NCI-H510A (cell line): ENCODE results near the gene KIF26B.
"Not testable (repeated sequence)": the region's sequence is repeated elsewhere in the genome, so short reads cannot be mapped to it uniquely, and the experiment has no call there.

Experiments
- DNase-seq: peaks from one replicate; lab custom pipeline; 2025; lab: John Stamatoyannopoulos, UW

KIF26B gene

DNA sequence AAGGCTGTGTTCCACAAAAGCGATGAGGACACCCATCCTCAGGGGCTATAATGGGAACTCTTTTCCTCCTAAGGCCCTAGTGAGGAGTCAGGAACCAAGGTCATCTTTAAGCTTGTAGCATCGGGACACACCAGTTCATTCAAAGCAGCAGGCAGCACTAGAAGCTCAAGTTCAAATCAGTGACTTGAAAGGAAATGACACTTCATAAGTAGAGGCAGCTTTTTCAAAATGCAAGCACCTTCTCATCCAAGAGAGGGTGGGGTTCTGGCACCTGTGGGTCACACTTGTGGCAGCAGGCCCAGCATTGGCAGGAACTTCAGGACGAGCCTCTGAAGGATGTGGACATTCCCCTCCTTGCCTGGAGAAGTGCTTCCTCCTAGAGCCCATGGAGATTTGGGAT, 496.3 kb downstream of the KIF26B start:
- DNase-seq = no peak

DNA sequence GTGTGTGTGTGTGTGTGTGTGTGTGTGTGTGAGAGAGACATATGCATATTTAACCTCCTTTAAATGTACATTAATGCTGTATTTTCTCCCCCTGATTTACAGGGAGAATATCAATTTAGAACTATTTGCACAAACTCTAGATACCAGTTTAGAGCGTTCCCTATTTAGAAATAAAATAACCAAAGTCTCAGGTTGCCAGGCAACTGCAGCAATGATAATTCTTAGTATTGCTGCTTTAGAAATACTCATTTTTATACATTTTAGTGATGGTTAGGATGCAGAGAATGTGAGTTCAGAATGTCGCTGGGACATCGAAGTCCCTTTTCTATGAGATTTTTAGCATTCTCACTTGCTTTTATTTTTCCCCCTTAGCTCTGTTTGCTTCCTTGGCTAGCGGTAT, 497.3 kb downstream of the KIF26B start:
- no peak for DNase-seq

DNA sequence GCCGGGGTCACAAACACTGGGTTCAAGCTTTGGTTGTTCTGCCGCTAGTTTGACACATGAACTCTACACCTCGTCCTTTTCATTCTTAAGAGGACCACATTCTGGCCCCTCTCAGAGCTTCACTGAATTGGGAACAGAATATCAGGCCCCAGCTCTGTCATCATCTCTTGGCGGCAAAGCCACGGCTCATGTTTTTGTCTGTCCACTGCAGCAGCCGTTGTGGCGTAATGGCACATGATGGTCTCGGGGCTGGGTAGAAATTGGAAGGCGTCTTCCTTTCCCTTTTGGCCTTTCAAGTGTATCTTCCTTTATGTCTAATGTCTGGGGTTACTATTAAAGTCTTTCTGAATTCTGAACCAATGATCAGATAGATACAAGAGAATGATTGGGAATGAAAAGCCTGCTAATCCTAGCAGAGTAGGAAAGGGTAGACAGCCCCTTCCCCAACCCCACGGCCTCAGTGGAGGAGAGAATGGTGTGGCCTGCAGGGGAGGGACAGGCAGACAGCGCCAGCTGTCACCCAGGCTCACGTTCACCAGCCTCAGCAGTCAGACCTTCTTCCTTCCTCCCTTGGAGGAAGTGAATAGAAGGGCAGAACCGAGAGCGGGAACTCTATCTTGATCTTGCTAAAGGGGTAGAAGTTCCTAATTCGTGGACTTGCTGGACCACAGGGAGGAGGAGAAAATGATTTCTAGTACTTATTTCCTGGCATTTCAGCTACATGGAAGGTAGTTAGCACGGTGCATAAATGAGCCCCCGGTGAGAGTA, 498.1 kb downstream of the KIF26B start:
- no peak for DNase-seq

DNA sequence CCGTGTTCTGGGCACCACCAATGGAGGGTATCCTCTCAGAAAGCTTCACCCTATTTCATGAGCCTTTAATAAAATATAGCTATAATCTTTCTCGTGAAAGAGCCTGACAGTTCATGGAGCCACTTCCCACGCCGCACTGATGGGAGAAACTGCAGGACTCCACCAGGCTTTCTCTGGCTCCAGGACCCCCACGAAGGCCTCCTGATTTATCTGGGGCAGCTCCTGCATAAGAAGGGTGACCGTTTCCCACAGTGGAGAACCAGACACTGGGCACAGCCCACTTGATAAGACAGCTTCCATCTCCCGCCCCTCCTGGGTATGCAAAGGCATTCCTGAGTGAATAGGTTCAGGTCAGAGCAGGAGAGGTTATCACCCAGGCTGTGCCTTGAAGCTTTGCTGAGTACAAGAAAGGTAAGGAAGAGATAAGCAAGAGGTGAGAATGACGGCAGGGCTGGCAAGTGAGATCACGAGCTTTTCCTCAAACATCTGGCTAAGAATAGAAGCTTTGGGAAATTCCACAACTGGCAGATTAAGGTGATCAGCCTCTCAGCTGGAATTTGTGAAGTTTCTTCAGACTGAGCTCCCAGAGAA, 499.8 kb downstream of the KIF26B start:
- DNase-seq = no peak

DNA sequence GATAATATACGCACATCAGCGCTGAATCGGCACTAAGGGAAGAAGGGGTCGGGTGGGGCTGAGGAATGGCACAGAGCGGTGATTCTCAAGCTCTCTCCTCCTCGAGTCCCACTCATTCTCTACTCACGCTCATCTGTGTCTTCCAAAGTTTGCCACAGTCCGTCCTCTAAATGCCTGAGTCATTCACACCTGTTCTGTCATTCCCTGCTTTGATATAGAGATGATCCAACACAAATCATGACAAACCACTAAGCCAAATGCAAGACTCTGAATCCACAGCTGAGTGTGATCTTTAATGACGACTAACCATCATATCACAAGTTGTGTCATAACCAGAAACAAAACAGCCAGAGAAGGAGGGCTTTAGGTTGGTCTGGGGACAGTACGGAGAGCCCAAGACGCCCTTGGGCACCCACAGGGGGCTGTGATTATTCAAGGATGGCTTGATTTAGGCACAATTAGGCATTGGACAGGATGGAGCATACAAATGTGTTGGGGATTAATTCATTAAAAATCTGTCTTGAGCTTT, 501.5 kb downstream of the KIF26B start:
- no peak for DNase-seq

DNA sequence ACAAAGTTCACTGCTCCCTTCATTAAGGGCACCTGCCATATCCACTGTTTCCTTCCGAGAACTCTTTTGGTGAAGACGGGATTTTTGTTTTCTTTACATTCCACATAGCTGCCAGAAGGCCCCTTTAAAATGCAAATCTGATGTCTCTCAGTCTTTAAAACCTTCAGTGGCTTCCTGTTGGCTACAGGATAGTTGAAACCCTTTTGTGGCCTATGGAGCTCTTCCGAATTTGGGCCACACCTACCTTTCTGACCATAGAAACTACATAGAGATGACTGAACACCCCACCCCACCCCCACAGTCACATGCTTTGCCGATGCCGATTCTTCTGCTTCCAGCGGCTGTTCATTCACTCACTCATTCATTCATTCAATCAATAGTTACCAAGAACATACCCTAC, 502.6 kb downstream of the KIF26B start:
- no peak for DNase-seq

DNA sequence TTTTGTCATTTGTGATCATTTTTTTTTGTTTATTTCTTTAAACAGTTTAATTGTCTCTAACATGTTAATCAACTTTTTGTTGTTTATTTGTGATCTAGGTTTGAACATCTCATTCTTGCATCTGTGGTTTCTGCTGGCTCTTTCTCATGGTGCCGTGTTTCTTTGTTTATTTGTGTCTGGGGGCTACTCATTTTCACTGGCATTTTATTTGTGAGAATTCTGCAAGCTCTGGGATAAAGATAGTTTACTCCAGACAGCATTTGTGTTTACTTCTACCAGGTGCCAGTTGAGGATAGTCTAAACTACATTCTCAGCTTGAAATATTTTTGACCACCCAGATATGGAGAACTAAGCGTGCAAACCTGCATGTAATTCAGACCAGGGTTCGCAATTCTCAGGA, 508.6 kb downstream of the KIF26B start:
- DNase-seq = no peak

DNA sequence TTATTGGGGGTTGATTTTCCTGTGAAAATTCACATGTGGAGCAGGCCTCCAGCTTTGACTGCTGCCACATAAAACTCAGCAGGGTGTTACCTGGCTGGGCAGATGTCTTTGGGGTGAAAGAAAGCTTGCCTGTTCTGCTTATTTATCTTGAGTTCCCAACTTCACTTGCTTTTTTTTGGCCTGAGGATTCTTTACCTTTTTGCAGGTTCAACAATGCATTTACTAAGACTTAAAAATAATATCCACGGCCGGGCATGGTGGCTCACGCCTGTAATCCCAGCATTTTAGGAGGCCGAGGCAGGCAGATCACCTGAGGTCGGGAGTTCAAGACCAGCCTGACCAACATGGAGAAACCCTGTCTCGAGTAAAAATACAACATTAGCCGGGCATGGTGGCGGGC, 509.1 kb downstream of the KIF26B start:
- no peak for DNase-seq

DNA sequence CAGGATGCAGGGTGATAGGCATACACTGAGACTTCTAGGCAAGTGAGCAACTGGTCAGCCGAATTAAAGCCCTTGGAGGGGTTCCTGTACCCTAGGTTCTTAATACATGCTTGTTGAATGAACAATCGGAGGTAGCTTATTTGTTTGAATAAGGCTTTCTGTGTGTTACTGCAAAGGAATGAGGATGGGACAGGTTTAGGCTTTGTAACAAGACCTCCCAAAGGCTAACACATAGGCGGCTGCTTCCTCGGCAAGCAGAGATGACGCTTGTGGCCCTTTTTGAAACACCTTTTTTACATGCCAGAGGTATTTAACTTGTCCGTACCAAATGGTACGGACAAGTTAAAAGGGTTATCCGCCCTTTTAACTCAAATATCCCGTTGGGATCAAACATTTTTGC, 511.6 kb downstream of the KIF26B start:
- no peak for DNase-seq

DNA sequence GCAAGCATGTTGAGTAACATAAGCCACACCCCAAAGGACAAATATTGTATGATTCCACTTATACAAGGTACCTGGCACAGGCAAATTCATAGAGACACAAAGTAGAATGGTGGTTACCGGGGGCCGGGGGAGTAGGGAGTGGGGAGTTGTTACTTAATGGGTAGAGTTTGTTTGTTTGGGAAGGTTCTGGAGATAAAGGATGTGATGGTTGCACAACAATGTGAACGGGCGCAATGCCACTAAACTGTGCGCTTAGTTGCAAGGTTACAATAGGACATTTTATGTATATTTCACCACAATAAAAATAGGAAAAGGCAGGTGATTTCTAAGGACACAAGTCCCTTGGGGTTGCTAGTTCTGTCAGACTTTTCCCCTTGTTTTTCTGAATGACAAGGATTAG, 516.6 kb downstream of the KIF26B start:
- DNase-seq = no peak

DNA sequence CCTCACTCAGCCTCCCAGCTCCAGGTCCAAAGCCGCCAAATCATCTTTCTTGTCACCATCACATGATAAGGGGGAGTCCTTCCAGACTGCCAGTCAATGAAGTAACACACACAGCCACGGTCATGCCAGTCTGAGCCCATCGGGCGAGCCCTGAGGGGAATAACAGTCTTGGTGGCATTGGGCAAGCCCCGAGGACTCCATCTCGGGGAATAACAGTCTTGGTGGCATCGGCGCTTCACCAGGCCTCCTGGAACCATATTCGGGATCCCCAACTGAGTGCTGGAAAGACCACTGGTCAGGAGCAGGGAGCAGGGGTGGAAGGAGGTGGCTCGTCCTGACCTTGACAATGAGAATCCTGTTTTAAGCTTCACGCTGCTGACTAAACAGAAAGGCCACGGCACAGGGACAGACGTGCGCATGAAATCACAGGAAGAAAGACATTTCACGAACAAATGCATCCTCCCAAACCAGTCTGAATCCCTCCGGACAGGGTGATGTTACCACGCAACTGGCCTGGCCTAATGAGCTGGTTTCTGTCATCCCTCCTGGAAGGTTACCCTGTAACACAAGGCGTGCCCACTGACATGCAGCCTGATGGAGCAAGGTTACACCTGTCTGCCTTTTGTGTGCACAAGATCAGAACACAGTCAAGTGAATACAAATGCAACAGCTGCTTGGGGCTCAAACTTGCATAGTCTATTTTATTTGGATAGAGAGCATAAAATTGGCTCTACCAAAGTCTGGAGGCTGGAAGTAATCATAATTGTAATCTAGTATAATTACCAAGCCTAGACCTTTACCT, 517.4 kb downstream of the KIF26B start:
- no peak for DNase-seq

DNA sequence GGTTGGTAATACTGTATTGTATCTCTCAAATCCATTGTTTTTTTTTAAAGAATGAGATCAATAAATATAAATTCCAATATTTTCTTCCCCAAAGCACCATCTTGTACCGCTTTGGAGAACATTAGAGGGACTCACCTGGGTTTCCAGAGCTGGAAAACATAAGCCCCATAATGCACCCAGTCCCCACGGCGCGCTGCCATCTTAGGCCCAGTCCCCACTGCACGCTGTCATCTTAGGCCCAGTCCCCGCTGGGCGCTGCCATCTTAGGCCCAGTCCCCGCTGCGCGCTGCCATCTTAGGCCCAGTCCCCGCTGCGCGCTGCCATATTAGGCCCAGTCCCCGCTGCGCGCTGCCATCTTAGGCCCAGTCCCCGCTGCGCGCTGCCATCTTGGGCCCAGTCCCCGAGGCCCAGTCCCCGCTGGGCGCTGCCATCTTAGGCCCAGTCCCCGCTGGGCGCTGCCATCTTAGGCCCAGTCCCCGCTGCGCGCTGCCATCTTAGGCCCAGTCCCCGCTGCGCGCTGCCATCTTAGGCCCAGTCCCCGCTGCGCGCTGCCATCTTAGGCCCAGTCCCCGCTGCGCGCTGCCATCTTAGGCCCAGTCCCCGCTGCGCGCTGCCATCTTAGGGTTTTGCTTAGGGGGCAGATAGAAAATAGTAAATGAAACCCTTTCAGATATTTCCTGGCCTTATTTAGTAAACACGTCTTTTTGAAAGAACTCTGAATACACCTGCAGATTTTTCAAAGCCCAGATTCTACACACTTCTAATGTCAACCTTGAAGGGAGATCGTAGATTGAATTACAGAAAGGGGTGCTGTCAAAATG, 518.3 kb downstream of the KIF26B start:
- not testable (repeated sequence) for DNase-seq

DNA sequence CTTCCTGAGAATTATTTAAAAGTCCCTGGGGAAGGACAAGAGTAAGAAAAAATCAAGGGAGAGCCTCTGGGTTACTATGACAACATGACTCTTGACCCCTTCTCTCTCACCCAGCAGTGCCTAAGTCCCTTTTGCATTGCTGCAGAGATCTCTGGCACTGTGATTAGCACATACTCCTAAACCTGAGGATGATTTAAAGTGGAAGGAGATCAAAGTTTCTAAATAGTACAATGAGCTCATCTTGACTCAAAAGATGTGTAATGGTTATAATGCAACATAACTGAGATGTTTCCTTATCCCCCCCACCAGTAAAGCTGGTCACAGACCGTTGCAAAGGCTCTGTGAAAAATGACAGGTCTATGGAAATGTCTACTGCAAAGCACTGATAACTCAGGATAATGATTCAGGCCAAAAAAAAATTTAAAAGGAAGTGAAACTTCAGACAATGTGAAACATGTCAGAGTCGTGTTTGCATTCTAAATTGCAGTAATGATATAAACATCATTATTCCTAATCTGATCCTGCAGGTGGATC, 519.2 kb downstream of the KIF26B start:
- DNase-seq = no peak

DNA sequence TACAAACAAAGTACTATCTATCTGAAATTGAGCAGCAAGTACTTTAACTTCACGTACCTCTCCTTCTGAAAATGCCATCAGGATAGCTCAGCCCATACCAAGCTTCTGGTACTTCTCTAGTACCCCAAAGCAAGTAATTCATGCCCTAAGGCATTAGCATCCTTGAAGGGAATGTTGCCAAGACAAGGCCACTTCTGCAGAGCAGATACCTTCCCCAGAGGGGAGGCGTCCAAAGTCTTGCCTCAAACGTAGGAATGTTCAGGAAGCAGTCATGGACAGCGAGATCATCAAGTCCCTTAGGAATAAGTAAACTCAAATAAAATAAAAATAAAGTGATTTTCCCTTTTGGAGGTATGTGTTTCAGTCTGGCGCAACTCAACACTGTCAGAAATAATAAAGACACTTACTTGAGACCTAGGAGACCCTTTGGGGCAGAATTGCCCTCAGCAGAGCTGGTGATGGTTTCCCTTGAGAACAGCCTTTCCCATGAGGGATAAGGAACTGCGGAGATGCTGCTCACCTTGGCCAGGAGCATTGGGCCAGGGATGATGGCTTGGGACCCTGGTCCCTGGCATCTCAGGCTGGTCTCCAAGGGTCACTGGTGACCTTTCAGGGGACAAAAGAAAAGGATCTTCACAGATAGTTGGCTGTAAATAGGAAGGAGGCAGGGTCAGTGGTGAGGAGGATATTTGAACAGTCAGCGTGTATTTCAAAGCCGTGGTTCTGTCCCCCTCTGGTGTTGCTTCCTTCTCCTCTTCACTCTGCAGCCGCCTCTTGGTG, 522.9 kb downstream of the KIF26B start:
- no peak for DNase-seq

DNA sequence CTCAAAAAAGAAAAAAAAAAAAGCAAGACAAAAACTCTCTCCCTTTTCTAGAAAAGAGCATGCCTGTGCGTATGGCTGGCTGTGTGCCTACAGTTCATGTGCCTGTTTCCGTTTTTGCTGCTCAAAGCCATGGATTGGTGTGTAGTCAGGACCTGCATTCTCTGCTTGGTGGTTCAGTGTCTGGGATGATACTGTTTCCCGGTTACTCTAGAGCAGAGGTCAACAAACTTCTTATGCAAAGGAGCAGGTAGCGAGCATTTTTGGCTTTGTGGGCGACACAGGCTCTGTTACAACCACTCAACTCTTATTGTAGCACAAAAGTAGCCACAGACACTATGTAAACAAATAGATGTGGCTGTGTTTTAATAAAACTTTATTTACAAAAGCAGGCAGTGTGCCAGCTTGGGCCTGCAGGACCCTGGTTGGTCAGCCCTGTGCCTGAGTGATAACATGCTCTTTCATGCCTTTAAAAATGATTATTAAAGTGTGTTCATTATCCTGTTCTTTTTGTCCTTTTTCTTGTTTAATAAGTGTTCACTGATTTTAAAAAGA, 524.2 kb downstream of the KIF26B start:
- DNase-seq = no peak

DNA sequence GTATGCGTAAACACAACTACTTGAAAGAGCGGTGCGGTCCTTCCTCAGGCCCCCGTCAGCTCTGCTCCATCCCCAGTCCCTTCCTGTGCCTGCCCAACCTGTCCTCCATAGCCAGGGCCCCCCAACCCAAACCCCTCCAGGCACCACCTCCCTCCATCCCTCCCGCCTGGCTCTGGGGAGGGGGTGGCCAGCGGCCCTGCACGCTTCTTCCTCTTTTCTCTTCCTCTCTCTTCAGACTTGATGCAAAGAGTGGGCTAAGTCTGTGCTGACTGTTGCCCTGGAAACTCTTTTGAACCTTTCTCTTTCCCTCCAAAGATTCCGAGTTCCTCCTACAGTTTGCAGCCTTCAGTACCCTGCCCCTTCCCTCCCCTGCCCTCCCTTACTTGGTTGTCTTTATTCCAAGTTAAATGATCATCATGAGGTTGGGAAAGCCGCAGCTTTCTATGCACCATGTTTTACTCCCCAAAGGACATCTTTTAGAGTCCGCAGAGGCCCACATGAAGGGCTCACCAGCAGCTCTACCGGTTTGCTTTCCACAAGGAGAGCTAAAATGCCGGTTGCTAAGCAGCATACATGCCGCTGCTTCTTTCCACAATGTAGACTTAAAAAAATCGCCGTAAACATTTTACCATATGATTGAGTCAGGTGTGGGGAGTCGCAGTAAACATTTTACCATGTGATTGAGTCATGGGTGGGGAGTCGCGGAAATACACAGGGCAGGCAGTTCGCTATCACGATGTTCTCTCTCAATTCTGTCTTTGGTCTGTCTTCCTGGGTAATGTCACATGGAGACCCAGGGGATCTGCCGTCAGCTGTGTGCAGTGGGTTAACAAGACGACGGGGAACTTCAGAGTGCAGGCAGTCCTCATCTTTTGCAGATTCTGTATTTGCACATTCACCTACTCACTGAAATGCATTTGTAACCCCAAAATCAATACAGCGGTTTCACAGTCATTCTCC, 525.3 kb downstream of the KIF26B start:
- DNase-seq = no peak

DNA sequence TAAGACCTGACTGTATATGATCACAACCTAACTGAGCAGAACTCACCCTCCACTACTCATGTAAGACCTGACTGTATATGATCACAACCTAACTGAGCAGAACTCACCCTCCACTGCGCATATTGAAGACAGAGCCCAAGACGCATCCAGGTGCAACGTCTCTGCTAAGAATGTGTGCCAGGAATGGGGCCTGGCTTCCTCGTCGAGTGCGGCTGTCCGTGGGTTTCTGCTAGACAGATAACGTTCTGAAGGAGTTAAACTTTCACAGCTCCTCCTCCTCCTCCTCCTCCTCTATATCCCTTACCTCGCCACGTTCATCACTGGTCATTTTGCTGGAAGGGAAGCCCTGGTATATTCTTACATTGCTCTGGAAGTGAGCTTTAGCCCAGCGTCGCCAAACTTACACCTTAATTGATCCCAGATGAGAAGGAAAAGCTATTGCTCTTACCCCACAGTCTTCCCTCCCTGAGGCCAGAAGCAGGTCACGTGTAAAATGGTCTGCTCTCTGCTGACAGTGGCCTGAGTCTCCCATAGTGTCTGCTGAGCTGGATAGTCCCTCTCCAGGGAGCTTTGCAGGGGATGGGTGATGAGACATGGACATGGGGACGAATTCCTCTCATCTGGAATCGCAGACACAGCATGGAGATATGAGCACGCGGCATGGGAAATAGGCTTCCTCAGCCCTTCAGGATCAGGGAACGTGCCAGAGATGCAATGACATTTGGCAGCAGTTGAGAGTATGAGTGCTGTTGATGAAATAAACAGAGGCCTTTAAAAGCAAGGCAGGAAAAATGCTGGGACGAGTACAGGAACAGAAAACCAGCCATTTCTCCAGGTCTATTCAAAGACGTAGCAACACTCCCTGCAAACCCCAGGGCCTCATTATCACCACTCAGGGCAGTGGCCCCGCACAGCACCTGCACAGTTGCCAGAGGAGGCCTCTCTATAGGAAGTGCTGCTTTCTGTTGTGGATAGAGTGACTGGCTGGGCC, 528.1 kb downstream of the KIF26B start:
- no peak for DNase-seq

DNA sequence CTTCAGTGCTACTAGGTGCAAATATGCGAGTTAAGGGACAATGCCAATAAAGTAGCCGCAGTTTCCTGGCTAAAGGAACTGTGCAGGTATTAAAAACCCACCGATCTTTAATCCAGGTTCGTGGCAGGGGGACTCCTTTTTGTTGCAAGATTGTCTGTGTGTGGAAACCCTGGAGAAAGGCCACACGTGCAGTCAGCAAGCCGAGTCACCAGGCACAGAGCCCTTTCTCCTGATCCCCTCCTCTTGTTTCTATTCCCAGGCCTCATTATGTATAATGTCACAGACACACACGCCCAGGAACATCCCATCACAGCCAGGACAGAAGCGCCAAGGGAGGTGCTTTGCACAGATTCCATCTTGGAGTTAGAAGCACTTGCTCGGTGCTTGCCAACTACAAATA, 528.9 kb downstream of the KIF26B start:
- DNase-seq = no peak
